Daoy (cell line): Measurements from ENCODE around the gene CCL14. TPM values are rescaled to one million over a fixed set of nuclear protein-coding genes. Genes with fewer than 3 reads are reported as not detected.
"Not testable (repeated sequence)": the region's sequence is repeated elsewhere in the genome, so short reads cannot be mapped to it uniquely, and the experiment has no call there.

ENCODE experiments used
- DNase-seq: peaks from one replicate; pipeline ENCODE4 v3.0.0-alpha.2; 2015; ENCODE audit warnings: low read depth
- total RNA-seq: library from RNA; depleted of rRNA; stranded (reverse); fragments of >200 nt; shearing (Covaris generic); gene quantifications from 2 replicates; pipeline ENCODE4 v1.2.3, GENCODE V29; 2014; rRNA removed

The CCL14 gene
- not detected in 2 replicates for total RNA-seq

DNA sequence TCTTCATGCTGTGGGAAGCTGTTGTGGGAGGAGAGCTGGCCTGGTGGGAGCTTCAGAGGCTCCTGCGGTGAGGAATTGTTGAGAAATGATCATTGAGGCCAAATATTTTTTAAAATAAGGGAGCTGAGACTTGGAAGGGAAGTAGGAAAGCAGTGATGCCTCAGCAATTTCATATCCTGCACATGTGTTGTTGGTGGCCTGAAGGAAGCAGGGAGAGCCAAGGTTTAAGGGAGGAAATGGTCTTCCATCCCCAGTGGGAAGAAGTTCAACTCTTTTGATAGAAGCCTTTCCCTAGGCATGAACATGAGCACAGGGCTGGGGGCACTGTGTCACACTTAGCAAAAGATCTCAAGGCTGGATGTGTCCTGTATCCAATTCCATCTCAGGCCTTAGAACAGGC lies at the start of gene CCL14:
TSS of gene CCL14 (minus strand) at position 87 of the 400 bp plus-strand sequence. CDS start at position 7, 80 bp downstream.
- no peak for DNase-seq

- no peak for DNase-seq
Measured at GRCh38 chr17:36036235-36036634, 49.7 kb upstream of the CCL14 start.

DNA sequence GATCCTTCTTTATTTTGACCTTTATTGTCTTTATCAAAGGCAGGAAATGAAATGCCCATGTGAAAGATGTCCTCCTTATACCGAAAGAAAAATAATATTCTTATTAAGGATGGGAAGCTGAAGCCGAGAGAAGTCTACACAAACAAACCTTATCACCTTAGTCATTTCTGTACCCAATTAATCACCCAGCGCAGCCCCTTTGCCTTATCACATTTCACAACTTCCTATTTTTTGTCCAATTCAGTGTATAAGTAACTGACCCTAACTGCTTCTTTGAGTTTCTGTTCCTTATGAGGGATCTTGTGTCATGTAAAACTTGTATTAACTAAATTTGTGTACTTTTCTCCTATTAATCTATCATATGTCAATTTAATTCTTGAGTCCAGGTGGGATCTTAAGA lies 47.6 kb upstream of the CCL14 start:
- no peak for DNase-seq

DNA sequence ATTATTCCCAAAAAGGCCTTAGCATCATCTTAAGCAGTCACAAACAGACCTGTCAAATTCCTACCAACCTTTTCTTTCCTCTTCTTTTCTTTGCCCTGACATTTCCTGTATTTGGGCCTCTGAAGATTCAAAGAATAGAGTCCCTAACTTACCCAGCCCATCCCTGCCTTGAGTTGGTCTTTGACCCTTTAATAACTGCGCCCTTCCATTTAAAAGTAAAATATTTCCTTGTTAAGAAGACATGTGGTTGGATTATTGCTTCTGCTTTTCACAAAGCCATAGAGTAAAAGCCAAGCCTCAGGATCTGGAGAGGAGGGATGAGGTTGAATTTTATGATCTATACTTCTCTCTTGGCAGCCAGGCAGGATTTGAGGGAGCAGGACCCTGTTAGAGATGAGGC lies 44.4 kb upstream of the CCL14 start:
- DNase-seq = no peak

DNA sequence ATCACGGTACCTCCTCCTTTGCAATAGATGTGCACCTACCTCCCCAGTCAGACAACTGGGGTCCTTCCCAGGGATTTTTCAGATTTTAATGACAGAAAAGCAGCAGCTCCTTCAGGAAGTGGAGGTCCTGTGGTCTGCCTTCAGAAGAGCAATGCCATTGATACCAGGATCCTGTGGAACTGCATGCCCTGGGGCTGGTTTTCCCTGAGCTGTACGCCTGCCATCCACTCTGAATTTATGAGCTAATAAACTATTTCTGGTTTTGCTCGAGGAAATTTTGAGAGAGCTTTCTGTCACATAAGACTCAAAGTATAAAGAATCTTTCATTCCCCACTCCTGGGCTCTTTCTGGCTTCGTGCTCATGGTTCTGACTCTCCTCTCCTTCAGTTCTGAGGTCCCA lies 41.2 kb upstream of the CCL14 start:
- no peak for DNase-seq

- no peak for DNase-seq
Measured at GRCh38 chr17:36024106-36024869, 37.8 kb upstream of the CCL14 start.

DNA sequence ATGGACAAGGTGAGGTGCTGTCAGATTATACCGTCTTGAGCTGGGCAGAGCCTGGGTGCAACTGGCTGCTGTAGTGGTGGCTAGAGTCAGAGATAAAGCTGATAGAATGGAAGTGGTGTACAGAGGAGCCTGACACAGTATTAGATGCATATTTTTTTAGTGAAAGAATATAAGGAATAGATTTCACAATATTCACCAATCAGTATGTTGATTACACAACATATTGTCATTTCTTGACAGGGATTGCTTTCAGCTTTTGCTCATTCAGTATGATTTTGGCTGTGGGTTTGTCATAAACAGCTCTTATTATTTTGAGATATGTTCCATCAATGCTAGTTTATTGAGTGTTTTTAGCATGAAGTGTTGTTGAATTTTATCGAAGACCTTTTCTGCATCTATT lies 32.9 kb upstream of the CCL14 start:
- no peak for DNase-seq

- no peak for DNase-seq
Measured at GRCh38 chr17:36017799-36018198, 31.3 kb upstream of the CCL14 start, which contains the start of gene CCL23. CCL23 (minus strand) TSS chr17:36017972; CDS start chr17:36017897, 75 bp downstream.

DNA sequence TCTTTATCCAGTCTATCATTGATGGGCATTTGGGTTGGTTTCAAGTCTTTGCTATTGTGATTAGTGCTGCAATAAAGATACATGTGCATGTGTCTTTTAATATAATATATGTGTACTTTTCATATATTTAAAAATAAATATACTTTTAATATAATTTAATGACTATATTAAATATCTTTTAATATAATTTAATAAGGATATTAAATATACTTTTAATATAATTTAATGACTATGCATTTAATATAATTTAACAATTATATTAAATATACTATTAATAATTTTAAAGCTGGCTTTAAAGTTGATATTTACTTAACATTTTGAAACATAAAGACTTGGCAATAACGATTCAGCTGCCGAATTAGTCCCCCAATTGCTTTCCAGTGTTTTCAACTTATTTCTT lies 30.0 kb upstream of the CCL14 start:
- no peak for DNase-seq

DNA sequence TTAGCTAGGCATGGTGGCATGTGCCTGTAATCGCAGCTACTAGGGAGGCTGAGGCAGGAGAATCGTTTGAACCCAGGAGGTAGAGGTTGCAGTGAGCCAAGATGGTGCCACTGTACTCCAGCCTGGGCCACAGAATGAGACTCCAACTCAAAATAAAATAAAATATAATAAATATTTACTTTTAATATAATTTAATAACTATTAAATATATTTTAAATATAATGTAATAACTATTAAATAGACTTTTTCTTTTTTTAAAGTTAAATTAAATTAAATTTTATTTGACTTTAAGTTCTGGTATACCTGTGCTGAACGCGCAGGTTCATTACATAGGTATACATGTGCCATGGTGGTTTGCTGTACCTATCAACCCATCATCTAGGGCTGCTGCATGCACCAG lies 29.4 kb upstream of the CCL14 start:
- DNase-seq = not testable (repeated sequence)

DNA sequence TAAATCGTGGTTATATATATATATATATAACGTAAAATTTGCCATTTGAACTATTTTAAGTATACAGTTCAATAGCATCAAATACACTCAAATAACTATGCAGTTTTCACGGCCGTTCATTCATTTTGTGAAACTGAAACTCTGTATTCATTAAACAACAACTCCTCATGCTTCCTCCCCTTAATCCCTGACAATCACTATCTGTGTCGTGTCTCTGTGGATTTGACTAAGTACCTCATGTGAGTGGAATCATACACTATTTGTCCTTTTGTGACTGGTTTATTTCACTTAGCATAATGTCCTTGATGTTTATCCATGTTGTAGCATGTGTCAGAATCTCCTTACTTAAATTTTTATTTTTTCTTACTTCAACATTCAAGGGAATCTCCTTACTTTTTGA lies 28.4 kb upstream of the CCL14 start:
- no peak for DNase-seq

DNA sequence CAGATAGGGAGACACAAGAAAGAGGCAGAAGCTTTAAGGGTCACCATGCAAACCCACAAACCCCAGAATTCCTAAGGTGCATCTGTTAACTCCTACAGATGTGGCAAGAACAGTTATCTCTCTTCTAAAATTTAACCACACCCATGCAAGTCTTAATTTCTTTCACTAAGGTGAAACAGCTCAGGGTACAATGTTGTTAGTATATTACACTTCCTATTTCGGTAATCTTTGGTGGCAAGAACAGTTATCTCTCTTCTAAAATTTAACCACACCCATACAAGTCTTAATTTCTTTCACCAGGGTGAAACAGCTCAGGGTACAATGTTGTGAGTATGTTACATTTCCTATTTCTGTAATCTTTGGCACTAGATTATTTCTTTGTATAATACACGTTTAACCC lies 24.7 kb upstream of the CCL14 start:
- DNase-seq = no peak

- no peak for DNase-seq
Measured at GRCh38 chr17:36008998-36009665, 22.6 kb upstream of the CCL14 start.

DNA sequence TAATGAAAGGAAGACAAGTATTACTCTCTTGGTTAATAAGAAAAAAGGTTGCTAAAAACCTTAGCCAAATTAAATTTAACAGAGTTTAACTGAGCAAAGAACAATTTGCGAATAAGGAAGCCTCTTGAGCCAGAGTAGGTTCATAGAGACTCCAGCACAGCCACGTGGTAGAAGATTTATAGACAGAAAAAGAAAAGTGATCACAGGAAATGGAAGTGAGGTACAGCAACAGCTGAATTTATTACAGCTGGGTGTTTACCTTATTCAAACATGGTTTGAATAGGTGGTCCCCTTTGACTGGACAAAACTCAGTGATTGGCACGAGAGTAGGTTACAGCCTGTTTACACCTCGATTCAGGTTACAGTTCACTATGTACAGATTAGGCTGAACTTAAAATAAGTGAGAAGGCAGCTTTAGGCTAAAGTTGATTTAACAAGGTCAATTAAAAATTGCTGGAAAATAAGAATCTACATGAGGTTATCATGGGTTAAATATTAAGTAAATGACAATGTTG lies 18.1 kb upstream of the CCL14 start:
- DNase-seq = no peak

DNA sequence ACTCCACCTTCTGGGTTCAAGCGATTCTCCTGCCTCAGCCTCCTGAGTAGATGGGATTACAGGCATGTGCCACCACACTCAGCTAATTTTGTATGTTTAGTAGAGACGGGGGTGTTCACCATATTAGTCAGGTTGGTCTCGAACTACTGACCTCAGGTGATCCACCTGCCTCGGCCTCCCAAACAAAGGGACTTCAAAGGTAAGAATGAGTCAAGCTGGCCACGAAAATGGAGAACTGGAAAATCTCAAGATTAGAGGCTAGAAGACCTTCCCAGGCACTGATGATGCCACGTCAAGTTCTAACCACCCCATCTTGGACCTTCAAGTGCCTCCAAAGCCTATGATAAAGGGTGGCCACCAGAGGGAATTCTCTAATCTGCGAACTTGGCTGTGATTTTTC lies 16.1 kb upstream of the CCL14 start:
- DNase-seq = no peak

GRCh38 chr17:36001862-36002603 lies 15.5 kb upstream of the CCL14 start:
- no peak for DNase-seq

- no peak for DNase-seq
Measured at GRCh38 chr17:36001110-36001771, 14.7 kb upstream of the CCL14 start, which contains the start of gene CCL15. CCL15 (minus strand) TSS chr17:36001553; CDS start chr17:36001492, 61 bp downstream.

DNA sequence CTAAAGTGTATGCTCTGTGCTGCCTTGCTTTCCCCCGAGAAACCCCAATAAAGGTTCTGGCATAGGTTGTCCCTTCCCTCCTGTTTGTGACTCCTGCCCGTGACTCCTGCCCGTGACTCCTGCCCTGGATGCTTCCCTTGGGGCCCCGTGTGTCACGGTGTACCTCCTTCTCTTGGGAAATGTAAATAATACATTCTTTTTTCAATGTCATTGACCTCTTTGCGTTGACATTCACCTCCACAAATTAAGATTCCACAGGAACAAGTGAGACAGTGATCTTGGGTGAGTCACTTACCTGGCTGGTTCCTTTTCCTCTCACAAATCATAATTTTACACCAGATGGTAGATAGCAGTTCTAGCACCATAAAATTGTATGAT lies 14.2 kb upstream of the CCL14 start:
- DNase-seq = no peak

GRCh38 chr17:35998756-35999155 lies 12.2 kb upstream of the CCL14 start:
- no peak for DNase-seq

- no peak for DNase-seq
Measured at GRCh38 chr17:35998018-35998545, 11.6 kb upstream of the CCL14 start.

DNA sequence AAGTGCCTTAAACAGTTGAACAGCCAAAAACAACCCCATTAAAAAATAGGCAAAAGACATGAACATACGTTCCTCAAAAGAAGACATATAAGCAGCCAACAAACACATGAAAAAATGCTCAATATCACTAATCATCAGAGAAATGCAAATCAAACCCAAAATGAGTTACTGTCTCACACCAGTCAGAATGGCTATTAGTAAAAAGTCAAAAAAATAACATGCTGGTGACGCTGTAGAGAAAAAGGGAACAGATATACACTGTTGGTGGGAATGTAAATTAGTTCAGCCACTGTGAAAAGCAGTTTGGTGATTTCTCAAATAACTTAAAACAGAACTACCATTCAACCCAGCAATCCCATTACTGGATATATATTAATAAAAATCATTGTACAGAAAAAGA lies 8.8 kb upstream of the CCL14 start:
- not testable (repeated sequence) for DNase-seq
